NCI-H2196 (cell line): Measurements from ENCODE around the gene GNAS.

Experiments used
- DNase-seq: peaks from one replicate; lab custom pipeline; 2025; ENCODE audit not compliant: unreplicated experiment; lab: John Stamatoyannopoulos, UW

Gene GNAS

DNA sequence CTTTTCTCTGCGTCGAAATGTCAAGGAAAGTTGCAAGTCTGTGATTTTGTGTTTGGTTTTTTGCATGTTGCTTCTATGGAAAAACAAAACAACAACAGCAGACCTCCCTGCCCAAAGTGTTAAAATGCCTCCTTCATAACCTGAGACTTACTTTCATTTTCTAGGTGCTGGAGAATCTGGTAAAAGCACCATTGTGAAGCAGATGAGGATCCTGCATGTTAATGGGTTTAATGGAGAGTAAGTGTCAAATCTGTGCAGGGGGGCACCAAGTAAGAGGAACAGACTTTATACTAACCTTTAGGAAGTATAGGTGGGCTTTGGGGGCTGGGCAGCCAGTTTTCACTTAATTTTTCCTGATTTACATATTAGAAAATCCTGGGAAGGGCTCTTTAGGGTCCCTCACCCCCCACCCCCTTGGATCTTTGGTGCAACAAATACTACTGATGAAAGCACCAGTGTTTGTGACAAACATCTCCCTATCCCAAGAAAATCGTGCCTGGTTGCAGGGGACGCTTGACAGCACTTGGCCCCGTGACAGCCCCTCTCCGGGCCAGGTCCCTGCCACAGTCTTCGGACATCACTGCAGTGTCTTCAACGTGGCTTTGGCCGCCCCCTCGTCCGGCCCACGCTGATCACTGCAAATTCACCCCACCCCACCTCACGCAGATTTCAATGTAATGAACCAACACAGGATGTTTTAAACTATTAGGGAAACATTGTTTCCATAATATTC, 43.1 kb downstream of the GNAS start:
- no peak for DNase-seq

DNA sequence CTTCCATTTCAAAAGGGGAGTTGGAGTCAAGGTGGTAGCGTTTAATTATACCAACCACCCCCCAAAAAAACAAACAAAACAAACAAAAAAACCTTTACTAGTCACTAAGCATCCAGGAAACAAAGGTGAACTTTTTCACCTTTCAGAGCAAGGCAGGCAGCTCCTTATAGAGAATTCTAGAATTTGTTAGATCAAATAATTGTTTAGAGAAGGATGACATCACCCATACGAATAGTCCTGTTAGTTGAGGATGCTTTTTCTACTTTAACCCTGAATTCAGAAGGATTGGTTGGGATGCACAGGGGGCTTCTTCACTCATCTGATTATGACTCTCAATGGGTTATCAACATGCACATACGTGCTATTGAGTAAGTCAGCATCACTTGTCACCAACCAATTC, 44.3 kb downstream of the GNAS start:
- DNase-seq = no peak

DNA sequence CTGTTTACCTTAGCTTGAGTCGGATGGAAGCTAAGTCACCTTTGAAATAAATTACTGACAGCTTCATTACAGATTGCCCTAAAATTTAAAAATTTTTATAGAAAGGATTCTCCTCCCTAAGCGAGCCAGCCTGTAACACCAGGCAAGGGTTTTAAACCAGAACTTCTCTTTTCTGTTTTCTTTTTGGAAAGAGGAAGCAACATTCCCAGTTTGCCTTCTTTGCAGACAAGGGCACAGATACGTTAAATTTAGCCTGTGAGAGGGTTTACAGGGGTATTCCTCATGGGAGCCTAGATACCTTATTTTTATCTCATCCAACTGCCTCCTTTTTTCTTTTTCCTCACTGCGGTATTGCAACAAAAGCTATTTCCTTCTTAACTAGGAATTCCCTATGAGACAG, 45.0 kb downstream of the GNAS start:
- DNase-seq = no peak

DNA sequence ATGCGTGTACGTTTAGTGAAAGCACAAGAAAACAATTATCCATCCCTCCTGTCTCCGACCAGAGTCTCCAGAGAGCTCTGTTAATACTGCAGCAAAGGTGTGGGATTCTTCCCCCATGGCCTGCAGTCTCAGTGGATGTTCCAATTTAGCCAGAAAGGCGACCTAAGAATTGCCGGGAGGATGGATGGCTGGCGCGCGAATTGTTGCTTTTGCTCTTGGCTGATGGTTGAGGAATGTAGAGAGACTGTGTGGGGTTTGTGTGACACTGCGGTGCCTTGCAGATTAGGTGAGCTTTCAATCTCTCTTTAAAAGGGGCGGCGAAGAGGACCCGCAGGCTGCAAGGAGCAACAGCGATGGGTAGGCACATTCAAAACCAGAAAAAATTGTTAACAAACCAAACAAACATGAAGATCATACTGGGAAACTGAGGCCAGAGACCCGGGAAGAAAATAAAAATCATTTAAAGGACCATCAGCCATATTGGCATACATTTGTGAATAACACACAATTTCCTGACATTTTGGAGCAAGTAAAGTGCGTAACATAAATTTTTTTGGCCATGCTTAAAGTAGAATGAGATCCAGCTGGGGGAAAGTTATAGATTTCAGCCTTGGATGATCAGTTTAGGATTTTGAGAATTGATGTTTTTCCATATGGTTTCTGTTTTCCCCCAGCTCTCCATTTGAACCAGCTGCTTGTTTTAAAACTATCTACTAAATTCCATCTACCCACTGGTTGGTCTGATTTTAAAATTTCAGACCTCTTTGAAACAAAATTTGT, 46.3 kb downstream of the GNAS start:
- no peak for DNase-seq

DNA sequence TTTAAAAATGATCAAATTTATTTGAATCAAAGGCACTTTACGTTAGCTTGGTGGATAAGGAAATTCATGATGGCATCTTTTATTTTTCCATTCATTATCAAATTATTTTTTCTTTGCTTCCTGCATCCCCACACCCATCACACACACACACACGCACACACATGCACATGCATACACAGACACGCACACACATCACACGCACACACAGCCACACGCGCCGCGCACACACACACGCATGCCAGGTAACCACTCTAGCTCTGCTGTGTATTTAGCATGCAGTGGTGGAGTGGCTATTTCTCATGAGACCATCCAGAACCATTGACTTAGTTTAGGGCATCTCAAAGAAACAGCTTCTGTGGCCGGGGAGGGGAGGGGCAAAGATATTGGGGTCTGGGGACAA, 47.0 kb downstream of the GNAS start:
- DNase-seq = no peak

DNA sequence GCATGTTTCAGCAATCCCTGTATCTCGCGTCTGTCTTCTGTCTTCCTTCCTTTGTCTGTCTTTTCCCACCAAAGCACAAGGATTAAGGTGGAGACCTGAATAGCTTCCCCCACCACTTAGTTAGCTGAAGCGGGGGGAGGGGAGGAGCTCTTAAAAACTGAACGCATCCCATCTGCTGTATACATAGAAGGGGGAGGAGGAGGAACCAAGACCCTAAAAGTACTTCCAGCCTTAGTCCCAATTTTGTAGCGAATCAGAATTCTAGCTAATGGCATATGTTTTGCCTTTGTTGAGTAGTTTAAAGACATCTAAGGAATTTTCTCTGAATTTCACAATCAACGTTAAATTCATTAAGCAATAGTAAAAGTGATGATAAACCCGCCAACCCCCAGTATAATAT, 47.9 kb downstream of the GNAS start:
- no peak for DNase-seq

DNA sequence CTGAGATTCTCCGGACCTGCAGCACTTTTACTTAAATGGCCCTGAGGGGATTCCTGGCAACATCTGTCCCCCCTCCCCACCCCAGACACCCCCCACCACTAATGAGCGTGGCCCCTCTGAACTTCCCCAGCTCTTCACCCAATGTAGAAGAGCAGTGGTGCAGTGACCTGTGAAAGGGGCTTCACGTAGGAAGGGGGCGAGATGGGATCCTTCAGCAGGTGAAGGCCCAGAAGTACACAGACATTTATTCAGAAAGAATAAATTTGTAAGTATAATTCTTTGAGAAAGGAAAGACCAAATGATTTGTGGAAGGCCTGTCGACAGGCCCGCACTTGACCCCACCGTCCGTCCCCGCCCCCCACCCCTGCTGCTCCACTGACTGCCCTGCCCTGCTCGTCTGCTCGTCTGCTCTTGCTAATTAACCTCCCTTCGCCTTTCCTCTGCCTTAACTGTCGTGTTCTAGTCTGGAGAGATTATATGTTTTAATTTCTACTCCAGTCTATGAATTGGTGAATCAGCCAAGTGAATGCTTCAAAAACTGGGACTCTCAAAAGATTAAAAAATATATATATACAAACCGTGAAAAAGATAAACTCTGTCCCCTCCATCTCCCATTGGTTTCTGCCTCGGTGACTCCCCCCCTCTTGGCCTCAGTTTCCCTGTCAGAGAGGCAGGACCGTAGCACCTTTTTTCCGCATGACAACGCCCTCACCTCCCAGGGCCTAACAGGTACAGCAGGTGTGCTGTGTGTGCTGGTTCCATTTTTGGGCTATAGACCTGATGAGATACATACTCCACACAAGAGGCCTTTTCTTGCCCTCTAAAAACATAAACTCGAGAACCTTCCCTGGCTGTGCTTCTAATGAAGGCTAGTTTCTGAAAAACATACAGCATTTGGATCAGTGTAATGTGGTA, 49.2 kb downstream of the GNAS start:
- DNase-seq = no peak

DNA sequence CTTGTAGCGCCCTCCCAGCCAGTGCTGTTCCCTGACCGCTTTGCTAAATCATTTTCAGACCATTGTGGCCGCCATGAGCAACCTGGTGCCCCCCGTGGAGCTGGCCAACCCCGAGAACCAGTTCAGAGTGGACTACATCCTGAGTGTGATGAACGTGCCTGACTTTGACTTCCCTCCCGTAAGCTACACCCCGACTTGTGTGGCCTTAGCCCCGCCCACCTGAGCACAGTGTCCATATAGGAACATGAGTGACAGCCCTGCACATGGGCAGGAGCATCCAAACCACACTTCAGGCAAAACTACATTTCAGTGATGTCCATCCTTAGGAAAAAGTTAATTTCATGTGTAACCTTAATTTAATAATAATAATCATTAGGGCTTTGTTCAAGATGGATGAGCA, 51.1 kb downstream of the GNAS start:
- no peak for DNase-seq

DNA sequence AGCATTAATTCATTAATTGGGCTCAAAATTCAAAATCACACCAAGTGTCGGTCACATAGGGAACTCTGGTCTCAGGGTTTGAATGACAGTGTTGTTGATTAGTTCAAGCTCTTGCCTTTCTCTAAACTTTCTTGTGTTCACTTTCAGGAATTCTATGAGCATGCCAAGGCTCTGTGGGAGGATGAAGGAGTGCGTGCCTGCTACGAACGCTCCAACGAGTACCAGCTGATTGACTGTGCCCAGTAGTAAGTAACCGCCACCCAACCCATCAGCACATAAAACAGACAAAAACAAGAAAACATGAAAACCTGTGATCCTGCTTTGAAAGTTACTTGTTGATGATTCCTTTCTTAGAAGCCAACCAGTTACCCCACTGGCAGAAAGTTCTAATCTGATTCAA, 52.7 kb downstream of the GNAS start:
- DNase-seq = no peak

DNA sequence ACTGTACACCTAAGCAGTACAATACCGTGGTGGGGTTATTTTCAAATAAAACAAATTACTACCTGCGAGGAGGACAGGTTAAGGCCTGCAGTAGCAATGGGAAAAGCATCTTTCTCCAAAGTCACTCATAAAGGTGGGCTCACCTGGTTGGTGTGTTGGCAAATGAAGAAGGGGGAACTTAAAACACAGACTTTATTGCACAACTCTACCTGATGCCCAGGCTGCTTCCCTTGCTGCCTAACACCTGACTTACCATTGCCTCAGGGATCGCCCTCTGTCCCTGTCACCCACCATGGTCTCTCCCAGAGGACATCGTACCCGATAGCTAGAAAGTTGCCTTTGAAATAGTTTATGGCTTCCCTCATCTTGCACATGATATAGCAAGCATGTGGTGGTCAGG, 53.6 kb downstream of the GNAS start:
- no peak for DNase-seq

DNA sequence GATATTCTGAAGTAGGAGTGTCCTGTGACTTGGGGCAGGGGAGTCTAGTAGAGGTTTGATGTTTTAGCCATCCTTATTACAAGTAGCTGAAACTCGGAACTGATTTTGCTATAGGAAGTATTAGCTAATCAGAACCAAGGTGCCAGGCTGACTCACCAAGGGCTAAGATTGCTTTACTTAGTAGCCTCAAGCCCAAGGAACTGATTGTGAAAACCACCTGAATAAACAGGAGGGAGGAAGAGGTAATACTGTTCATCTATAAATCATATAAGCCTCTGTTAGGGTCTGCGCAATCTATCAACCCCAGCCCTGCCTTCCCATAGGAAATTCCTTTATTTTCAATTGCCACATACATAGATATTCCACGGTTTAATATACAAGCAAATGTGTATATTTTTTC, 54.4 kb downstream of the GNAS start:
- DNase-seq = no peak

DNA sequence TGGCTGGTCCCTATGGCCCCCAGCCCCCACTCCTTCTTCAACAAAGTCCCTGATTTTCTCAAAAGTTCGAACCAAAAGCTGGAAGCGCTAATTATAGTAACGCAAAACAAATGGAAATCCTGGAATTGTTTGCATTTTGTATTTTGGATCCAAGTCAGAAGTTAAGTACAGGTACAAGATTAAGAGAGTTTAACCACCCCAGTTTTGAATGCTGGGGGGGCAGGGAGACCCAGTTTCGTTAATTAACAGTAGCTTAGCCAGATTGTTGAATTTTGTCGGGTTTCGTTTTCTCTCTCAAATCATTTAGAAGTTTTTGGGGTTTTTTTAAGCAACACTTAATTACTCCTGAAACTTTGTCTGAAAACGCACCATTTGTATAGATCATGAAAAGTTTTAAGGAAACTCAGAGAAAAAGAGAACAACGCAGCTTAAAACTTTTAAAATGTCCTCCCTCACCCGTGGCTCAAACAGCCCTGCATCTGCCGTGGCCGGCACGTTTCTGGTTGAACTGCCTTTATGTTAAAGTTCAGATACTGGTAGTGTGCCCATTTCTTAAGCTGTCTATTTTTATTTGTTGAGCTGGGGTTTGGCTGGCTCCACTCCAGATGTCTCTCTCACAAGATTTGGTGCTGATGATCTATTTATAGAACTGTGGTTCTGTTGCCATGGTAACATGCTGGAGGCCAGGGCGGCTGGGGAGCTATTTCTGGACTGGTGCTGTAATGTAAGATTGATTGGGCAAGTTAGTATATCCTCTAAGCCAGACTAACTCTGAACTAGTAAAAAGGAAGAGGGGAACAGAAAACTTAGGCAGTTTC, 55.0 kb downstream of the GNAS start:
- DNase-seq = peak; percentile 87

DNA sequence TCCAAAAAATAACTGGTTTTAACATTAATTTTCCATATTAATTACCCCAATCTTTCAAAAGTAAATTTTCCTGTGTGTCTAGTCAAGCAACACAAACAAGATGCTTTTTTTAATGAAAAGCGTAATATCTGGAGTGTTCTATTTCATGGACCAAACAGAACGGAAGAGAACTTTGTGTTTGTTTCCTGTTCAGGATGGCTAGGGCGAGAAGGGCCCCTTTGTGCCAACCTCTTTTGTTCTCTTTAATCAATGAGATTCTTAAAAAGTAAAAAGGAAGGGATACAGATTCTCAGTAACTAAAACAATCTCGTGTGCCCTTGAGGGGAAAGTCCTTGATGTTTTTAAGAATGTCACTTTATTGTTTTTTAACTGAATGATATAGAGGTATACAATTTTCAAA, 55.7 kb downstream of the GNAS start:
- DNase-seq = no peak

DNA sequence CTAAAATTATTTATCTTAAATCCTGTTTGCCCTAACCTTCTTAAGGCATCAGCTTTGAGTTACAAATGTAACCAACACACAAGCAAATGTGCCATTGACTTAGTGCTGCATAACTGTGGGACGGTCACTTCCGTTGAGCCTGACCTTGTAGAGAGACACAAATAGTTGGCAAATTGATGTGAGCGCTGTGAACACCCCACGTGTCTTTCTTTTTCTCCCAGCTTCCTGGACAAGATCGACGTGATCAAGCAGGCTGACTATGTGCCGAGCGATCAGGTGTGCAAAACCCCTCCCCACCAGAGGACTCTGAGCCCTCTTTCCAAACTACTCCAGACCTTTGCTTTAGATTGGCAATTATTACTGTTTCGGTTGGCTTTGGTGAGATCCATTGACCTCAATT, 56.4 kb downstream of the GNAS start:
- no peak for DNase-seq

DNA sequence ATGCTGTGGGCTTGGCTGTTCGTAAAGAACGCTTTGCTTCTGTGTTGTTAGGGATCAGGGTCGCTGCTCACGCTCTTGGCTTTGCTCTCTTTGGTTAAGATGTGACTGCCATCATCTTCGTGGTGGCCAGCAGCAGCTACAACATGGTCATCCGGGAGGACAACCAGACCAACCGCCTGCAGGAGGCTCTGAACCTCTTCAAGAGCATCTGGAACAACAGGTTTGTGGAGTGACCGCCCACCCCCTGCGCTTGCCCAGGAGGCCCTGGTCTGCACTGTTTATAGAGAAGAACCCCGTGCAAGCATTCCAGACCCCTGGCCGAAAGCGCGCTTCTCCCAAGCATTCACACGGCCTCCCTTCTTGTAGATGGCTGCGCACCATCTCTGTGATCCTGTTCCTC, 57.1 kb downstream of the GNAS start:
- no peak for DNase-seq

DNA sequence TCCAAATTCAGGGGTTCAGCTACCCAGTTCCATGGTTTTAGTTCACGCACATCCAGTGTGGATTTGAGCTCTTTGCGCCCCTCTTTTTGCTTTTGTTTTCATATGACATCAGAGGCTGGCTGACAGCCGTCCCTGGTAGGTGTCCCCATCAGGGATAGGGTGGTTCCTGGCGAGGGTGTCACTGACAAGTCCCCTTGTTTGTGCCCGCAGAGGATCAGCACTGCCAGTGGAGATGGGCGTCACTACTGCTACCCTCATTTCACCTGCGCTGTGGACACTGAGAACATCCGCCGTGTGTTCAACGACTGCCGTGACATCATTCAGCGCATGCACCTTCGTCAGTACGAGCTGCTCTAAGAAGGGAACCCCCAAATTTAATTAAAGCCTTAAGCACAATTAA, 58.0 kb downstream of the GNAS start:
- DNase-seq = no peak

DNA sequence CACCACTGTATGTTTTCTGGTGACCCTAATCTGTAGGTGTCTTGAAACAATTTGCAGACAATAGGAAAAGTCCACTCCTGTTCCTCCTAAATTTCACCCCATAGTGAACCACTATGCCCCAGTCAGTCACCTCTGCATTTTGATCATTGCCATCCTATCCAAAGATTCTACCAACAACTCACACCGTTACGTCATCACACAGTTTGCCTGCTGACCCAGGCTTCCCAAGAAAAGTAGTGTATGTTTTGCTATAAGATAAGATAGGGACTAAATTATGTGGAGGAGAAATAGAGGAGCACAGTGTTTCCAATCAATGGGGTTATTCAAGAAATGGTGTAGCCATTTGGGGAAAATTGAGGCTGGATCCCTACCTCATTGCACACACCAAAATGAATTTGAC, 58.8 kb downstream of the GNAS start:
- DNase-seq = no peak

DNA sequence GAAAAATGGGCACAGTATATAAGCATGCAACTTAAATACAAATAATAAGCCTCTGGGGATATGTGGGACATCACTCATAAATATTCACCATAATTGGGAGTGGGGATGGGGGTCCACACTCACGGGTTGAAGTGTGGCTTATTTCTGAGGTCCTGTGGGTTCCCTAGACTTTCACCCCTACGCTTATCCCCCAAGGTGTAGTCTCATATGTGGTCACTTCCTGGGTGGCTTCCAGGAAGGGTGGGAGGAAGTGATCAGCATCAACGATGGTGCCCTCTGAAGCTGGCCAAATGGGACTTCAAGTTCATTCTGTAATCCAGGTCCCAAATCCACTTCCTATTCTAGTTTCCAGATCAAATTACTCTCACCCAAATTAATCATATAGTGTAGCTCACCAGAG, 59.5 kb downstream of the GNAS start:
- no peak for DNase-seq

DNA sequence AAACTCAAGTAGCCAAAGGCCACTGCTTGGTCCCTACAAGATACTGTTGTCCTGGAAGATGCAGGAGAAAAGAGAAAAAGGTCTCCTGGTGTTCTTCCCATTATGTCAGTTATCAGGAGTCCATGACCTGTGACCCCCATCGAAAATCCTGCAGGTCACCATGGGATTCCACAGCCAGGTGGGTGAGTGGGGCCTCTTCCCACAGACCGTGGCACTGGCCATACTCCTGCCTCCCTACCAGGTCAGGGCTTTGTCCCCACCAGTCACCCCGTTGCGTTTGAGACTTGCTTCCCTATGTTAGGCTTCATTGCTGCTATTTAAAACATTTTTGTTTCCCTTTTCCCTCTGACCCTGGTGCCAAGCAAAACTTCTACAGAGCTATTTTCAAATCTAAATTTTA, 60.6 kb downstream of the GNAS start:
- no peak for DNase-seq

DNA sequence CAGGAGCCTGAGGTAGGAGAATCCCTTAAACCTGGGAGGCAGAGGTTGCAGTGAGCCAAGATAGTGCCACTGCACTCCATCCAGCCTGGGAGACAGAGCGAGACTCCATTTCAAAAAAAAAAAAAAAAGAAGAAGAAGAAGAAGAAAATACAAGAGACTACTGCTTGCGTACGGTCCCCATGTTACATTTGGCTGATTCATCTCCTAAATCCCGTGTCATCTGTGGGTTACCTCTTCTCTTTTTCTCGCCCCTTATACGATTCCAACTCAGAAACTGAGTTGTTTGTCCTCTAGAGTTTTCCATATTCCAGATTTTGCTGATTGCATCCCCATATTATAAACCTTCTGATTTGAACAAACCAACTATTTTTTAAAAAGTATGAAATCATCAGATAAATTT, 66.1 kb downstream of the GNAS start:
- DNase-seq = no peak

DNA sequence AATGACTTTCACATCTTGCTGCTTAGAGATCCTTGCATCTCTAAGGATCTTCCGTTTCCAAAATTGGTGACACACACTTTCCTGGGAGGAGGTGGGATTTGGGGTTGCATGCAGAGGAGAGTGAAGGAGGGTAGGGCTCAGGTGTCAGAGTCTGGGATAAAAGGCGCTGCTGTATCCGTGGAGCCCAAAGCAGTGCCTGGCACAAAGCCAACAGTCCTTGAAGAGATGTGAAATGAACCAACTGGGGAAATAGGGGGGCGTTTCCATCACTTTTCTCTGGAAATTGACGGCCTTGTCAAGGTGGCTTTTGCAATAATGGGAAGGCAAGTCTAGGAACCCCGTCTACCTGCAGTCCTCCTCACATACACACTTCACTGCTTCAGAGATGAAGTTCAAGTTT, 69.0 kb downstream of the GNAS start:
- peak; percentile 8 for DNase-seq
